Smooth muscle cell of the brain vasculature (primary cell): ENCODE measurements around the gene BRMS1.
"Not testable (repeated sequence)": the region's sequence is repeated elsewhere in the genome, so short reads cannot be mapped to it uniquely, and the experiment has no call there.

Experiments
- DNase-seq: peaks from one replicate; pipeline ENCODE4 v3.0.0-alpha.2; 2012; ENCODE audit warnings: low read depth, low spot score

BRMS1 gene, protein sequence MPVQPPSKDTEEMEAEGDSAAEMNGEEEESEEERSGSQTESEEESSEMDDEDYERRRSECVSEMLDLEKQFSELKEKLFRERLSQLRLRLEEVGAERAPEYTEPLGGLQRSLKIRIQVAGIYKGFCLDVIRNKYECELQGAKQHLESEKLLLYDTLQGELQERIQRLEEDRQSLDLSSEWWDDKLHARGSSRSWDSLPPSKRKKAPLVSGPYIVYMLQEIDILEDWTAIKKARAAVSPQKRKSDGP

DNA sequence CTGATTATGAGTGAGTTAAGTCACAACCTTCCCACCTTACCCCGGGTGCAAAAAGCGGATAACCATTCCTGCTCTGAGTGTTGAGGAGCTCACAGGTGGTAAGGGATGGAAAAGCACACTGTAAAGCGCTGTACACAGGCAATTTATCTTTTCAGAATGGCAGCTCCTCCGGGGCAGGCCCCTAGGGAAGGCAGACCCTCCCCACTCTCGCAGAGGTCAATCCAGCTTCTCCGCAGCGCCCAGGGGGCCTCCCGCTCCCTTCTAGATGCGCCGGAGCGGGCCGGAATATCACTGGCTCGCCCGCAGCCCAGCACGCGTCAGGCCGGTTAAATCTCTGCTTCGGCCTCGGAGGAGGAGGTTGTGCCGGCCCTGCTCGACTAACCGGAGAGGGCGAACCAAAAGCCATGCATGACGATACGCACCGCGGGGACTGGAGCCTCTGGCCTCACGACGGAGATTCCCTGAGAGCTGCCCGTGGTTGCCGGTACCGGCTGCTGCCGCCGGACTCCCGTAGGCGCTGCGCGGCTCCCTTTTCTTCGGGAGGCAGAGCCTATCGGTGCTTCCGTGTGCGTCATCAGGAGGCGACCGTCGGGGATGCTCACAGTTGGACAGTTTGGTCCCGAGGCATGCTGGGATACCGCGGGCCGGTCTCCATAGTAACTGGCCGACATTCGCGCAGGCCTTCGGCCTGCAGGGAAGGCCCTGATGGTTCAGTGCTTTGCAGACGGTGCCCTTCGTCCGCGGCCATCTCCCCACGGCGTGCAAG is at the start of gene BRMS1:
Gene BRMS1 (minus strand): TSS at position 555 of the 766 bp plus-strand sequence. CDS start 2,870 bp downstream, outside the sequence.
- peak; percentile 88 for DNase-seq

- DNase-seq, result no peak
These were observed 49.0 kb upstream of the BRMS1 start for GRCh38 chr11:66393954-66394353.

DNA sequence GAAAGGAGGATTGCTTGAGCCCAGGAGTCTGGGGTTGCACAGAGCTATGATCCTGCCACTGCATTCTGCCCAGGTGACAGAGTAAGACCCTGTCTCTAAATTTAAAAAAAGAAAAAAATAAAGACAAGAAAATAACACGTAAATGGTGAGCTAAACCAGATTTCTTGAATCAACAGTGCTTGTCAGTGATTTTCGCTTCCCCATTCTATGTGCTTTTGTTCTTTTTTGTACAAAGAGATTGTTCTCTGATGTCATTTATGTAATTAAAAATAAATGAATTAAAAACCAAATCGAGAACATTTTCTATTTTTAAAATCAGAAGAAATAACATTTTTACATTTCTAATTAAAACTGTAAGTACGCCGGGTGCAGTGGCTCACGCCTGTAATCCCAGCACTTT is 46.4 kb upstream of the BRMS1 start:
- DNase-seq, result no peak

GRCh38 chr11:66388780-66389386 is 44.0 kb upstream of the BRMS1 start:
- peak; percentile 45 for DNase-seq

GRCh38 chr11:66386171-66387069 is 41.5 kb upstream of the BRMS1 start:
- peak; percentile 72 for DNase-seq

DNA sequence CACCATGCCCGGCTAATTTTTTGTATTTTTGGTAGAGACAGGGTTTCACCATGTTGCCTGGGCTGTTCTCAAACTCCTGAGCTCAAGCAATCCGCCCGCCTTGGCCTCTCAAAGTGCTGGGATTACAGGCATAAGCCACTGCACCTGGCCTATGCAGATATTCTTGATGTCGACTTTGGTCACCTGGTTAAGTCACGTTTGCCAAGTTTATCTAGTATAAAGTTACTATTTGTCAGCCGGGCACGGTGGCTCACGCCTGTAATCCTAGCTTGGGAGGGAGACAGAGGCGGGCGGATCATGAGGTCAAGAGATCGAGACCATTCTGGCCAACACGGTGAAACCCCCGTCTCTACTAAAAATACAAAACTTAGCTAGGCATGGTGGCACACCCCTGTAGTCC is 39.4 kb upstream of the BRMS1 start:
- not testable (repeated sequence) for DNase-seq

DNA sequence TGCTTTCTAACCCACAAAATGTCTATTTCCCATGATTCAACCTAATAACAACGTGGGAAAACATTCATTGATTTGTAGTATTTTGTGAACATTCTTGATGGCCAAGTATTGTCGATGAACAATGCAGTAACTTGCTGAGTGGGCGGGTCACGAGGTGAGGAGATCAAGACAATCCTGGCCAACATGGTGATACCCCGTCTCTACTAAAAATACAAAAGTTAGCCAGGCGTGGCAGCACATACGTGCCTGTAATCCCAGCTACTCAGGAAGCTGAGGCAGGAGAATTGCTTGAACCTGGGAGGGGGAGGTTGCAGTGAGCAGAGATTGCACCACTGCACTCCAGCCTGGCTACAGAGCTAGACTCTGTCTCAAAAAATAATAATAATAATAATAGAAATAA is 35.4 kb upstream of the BRMS1 start:
- DNase-seq, result not testable (repeated sequence)

DNA sequence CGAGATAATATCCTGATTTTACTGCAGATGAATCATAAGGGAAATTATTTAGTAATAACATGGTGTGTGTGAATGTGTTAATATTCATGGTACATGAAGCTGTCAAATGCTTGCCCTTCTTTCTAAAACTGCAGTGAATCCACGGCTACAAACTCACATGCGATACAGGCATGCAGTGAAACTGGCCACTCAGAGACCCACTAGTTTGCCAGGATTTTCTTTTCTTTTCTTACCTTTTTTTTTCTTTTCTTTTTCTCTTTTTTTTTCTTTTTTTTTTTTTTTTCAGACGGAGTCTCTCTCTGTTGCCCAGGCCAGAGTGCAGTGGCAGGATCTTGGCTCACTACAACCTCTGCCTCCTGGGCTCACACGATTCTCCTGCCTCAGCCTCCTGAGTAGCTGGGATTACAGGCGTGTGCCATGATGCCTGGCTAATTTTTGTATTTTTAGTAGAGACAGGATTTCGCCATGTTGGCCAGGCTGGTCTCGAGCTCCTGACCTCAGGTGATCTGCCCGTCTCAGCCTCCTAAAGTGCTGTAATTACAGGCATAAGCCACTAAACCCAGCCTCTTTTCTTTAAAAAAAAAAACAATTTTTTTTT is 28.9 kb upstream of the BRMS1 start:
- not testable (repeated sequence) for DNase-seq

- DNase-seq, result no peak
These were observed 28.4 kb upstream of the BRMS1 start for GRCh38 chr11:66373265-66373664.

GRCh38 chr11:66371627-66372415 is 26.9 kb upstream of the BRMS1 start, which contains the start of gene SLC29A2:
TSS of gene SLC29A2 (minus strand) at chr11:66371760. CDS start at chr11:66371591, 169 bp downstream.
- no peak for DNase-seq

- DNase-seq, result no peak
These were observed 24.4 kb upstream of the BRMS1 start for GRCh38 chr11:66369073-66369894.

DNA sequence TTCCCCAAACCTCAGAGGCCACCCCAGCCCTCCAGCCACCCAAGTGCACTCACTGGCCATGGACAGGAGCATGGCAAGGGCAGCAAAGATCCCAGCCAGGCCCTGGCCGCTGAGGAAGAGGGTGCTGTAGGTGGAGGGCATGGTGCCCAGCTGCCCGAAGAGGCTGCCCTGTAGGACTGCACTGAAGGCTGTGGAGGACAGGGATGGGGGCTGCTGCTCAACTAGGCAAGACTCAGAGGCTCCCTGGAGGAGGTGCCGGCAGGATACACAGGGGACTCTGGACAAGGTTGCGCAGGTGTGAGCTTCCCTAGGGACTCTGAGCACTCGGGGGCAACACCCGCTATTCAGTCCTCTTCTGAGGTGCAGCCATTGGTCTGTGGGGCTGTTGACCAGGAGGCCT is 23.6 kb upstream of the BRMS1 start:
- DNase-seq, result no peak

DNA sequence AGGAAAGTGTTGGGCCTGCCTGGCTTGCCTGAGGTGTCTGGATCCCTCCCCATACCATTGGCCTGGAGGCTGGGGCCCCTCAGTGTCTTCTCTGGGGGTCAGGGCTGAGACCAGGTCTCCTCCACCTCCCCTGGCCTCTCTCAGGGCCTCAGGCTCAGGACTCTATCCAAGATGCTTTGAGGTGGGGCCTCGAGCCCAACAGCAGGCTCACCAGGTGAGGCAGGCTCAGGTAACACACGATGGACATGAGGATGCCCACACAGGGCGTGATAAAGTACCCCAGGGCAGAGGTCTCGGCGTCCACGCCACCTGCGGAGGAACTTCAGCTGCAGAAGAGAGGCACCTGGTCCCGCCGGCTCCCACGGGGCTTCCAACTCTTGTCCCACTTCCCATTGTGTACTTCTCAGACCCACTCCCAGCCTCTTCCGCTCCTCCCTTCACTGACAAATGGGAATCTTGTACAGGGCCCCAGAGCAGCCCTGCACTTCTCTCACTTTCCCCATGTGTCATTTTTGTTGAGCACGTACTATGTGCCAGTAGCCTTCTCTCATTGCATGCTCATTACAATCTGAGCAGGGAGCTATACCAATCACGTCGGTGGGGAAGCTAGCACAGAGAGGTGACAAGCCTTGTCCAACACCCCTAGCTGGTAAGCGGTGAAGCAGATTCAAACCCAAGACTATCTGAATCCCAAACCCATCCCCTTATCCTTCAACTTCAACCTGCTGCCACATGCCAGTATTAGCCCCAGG is 22.8 kb upstream of the BRMS1 start:
- DNase-seq, result no peak

DNA sequence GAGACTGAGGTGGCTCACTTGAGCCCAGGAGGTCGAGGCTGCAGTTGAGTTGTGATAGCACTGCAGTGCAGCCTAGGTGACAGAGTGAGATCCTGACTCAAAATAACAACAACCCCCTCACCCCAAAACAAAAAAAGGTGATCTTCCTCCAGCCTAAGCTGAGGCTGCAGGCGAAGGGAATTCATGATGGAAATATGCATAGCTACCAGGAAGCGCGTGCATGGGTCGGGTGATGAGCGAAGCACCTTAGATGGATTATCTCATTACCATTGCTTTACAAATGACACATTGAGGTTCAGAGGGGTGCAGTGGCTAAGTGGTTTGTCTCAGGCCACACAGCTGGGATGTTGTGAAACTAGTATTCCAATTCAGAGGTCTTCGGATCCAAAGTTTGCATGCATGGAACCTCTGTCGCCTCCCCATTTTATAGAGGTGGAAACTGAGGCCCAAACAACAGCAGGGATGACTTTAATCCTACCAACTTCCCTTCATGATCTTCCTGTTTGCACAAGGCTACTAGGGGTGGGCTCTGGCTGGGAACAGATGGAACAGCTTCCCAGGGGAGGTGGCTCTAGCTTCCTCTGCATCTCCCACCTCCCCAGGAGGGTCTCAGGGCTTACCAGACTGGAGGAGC is 22.1 kb upstream of the BRMS1 start:
- DNase-seq, result no peak

DNA sequence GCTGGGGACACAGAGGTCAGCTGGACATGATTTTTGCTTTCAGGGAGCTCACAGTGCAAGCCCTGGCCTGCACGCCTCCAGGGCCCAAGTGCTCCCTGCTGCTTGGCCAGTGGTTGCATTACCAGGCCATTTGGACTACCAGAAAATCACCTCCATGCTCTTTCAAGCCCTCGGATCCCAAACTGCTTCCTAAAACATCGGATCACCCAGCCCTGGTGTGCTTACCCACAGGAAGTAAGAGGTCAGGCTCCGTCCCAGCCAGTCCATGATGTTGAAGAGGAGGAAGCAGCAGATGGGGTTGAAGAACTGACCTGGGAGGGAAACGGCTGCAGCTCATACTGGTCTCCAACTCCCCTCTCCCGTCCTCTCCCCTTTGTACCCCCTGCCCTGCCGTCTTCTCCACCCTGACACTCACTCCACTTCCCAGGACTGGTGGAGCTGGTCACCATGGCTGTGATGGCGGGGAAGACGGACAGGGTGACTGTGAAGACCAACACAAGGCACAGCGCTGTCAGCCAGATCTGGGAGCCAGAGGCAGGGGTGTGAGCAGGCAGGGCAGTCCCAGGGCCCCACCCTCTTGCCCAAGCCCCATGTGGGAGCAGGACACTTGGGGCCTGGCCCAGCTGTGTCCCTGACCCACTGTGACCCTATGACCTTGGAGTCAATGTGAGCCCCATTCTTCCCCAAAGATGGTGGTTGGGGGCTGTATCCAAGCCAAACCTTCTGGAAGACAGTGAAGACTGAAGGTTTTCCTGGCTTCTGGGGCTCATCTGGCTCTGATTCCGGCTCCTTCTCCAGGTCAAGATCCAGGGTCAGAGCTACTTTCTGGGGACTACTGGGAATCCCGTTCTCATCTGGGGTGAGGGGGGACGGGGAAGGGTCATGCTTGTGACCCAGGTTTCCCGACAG is 21.1 kb upstream of the BRMS1 start:
- no peak for DNase-seq

GRCh38 chr11:66365166-66365565 is 20.3 kb upstream of the BRMS1 start:
- DNase-seq, result no peak
